Neural cell (in vitro differentiated cells): ENCODE results near the gene HS3ST1.

Experiments used
- CTCF ChIP-seq: fragments of 450-650 bp; IDR thresholded peaks from 2 replicates; pipeline ENCODE4 v1.5.1; 2014; ENCODE audit warnings: antibody characterized with exemption, mild to moderate bottlenecking, moderate library complexity; ENCODE audit not compliant: poor library complexity, severe bottlenecking
- EP300 ChIP-seq: fragments of 450-650 bp; conservative IDR thresholded peaks from 2 replicates; pipeline ENCODE4 v1.6.1; 2014; ENCODE audit warnings: antibody characterized with exemption, mild to moderate bottlenecking, moderate library complexity; ENCODE audit not compliant: poor library complexity, severe bottlenecking
- EZH2 ChIP-seq: fragments of 200-600, 300-800 bp; shearing (Covaris generic), sonication (generic); IDR thresholded peaks from 2 replicates; pipeline ENCODE4 v1.6.1; 2014; ENCODE audit warnings: antibody characterized with exemption, low read length, borderline replicate concordance, mild to moderate bottlenecking; ENCODE audit not compliant: insufficient read depth, poor library complexity, severe bottlenecking
- POLR2AphosphoS5 ChIP-seq: IDR thresholded peaks from 2 replicates; pipeline ENCODE4 v1.6.1; 2012
- REST ChIP-seq: IDR thresholded peaks from 2 replicates; pipeline ENCODE4 v1.6.1; 2012; ENCODE audit warnings: borderline replicate concordance
- TAF1 ChIP-seq: IDR thresholded peaks from 2 replicates; pipeline ENCODE4 v1.6.1; 2012; ENCODE audit warnings: low read depth

- TF ChIP-seq POLR2AphosphoS5 (no peak), CTCF (no peak), REST (no peak), EZH2 (no peak), TAF1 (no peak), EP300 (no peak)
These were observed 41.1 kb upstream of the HS3ST1 start for GRCh38 chr4:11469650-11470437.
